Measurements from ENCODE around the gene ASCC1. TPM values are rescaled to one million over a fixed set of nuclear protein-coding genes. Genes with fewer than 3 reads are reported as not detected.

ASCC1 gene
- total and polyA plus RNA-seq, 2 experiments from 2014 or later: 31.8 to 38.7 TPM

DNA sequence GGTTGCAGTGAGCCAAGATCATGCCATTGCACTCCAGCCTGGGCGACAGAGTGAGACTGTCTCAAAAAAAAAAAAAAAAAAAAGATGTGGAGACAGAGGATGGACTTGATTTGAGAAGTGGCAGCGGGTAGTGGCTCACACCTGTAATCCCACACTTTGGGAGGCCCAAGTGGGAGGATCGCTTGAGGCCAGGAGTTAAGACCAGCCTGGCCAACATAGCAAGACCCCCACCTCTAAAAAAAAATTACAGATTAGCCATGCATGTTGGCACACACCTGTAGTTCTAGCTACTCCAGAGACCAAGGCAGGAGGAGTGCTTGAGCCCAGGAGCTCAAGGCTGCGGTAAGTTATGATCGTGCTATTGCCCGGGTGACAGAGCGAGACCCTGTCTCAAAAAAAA is 24.3 kb upstream of the ASCC1 start:
- Histone ChIP-seq H3K27me3 (no peaks in the 10 kb centered on the region), H3K4me2 (no peak overlapping the region), H3K79me2 (no peaks in the 10 kb centered on the region), H3K9me3 (ENCODE audit: low read depth) (no peaks in the 10 kb centered on the region), H3K4me1 (ENCODE audit: insufficient read depth) (peaks cover 18% of the 10 kb centered on the region), H3K36me3 (replicated peaks; ENCODE audit: insufficient read depth, low read depth) (no peaks in the 10 kb centered on the region), H3K9me2 (replicated peaks; ENCODE audit: insufficient read depth) (no peaks in the 10 kb centered on the region), H3K27ac (no peak overlapping the region), H2AFZ (no peak overlapping the region), H4K20me1 (ENCODE audit: insufficient read depth, poor library complexity, severe bottlenecking) (no peaks in the 10 kb centered on the region), H3K4me3 (no peak overlapping the region)
- no peak for DNase-seq (ENCODE audit: low spot score)
- 97% methylated on average over 7 of the region's 7 CpGs for WGBS (ENCODE audit: low lambda C conversion rate, missing lambda C conversion rate)
- TF ChIP-seq, protein P1, sequence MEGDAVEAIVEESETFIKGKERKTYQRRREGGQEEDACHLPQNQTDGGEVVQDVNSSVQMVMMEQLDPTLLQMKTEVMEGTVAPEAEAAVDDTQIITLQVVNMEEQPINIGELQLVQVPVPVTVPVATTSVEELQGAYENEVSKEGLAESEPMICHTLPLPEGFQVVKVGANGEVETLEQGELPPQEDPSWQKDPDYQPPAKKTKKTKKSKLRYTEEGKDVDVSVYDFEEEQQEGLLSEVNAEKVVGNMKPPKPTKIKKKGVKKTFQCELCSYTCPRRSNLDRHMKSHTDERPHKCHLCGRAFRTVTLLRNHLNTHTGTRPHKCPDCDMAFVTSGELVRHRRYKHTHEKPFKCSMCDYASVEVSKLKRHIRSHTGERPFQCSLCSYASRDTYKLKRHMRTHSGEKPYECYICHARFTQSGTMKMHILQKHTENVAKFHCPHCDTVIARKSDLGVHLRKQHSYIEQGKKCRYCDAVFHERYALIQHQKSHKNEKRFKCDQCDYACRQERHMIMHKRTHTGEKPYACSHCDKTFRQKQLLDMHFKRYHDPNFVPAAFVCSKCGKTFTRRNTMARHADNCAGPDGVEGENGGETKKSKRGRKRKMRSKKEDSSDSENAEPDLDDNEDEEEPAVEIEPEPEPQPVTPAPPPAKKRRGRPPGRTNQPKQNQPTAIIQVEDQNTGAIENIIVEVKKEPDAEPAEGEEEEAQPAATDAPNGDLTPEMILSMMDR (IDR thresholded peaks at IDR 0.05; ENCODE audit: poor library complexity): no peak
- TF ChIP-seq EZH2 (IDR thresholded peaks at IDR 0.05; ENCODE audit: borderline replicate concordance): no peak
- no peak for TF ChIP-seq EZH2phosphoT487 (IDR thresholded peaks at IDR 0.05; ENCODE audit: low read depth, severe bottlenecking, unreplicated experiment)

DNA sequence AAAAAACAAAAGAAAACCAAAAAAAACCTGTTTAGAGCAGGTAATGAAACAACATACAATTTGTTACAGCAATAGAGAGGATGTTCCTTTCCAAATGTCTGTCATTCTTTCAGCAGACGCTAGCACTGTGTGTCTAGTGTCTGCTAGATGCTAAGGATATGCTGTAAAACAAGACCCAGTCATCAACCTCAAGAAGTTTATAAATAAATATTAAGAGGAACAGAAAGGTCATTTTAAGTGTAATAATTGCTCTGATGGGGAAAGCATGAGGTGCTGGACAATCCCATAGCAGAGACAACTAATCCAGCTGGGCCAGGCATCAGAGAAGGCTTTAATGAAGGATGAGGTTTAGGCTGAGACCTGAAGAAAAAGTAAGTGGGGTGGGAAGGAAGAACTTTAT is 23.3 kb upstream of the ASCC1 start:
- no peak for DNase-seq (ENCODE audit: low spot score)
- Histone ChIP-seq H2AFZ (no peak overlapping the region), H3K9me2 (replicated peaks; ENCODE audit: insufficient read depth) (no peaks in the 10 kb centered on the region)

DNA sequence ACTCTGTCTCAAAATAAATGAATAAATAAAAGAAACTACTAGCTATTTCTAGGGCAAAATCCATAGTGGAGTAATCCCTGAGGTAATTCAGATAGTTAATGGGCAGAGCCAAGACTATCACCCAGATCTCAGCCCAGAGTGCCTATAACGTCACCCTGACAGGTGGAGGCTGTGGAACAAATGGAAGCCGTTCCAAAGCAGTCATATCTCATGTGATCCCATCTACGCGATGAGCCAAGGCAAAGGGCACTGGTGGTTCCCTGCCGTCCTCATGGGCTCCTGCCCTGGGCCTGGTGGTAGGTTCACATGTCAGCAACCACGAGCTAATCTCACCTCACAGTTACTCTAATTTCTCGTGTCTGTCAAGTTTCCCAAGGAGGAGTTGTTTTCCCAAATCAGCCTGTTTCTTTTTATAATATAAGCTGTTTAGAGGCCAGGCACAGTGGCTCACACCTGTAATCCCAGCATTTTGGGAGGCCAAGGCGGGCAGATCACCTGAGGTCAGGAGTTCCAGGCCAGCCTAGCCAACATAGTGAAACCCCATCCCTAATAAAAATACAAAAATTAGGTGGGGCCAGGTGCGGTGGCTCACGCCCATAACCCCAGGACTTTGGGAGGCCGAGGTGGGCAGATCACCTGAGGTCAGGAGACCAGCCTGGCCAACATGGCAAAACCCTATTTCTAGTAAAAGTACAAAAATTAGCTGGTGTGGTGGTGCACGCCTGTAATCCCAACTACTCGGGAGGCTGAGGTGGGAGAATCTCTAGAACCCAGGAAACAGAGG is 22.5 kb upstream of the ASCC1 start:
- 96% methylated on average over 13 of the region's 13 CpGs for WGBS (ENCODE audit: low lambda C conversion rate, missing lambda C conversion rate)
- no peak overlapping the region for H3K4me2 ChIP-seq
- H3K9me2 ChIP-seq (replicated peaks; ENCODE audit: insufficient read depth): no peaks in the 10 kb centered on the region
- no peaks in the 10 kb centered on the region for H3K27me3 ChIP-seq
- no peaks in the 10 kb centered on the region for H3K9me3 ChIP-seq (ENCODE audit: low read depth)
- H3K79me2 ChIP-seq: no peaks in the 10 kb centered on the region
- H3K27ac ChIP-seq: no peak overlapping the region
- no peaks in the 10 kb centered on the region for H4K20me1 ChIP-seq (ENCODE audit: insufficient read depth, poor library complexity, severe bottlenecking)
- H2AFZ ChIP-seq: no peak overlapping the region
- no peaks in the 10 kb centered on the region for H3K36me3 ChIP-seq (replicated peaks; ENCODE audit: insufficient read depth, low read depth)
- H3K4me1 ChIP-seq (ENCODE audit: insufficient read depth): peaks cover 7% of the 10 kb centered on the region
- H3K4me3 ChIP-seq: no peak overlapping the region
- no peak for DNase-seq (ENCODE audit: low spot score)
- TF ChIP-seq EZH2phosphoT487 (IDR thresholded peaks at IDR 0.05; ENCODE audit: low read depth, severe bottlenecking, unreplicated experiment) (no peak), EZH2 (IDR thresholded peaks at IDR 0.05; ENCODE audit: borderline replicate concordance) (no peak)
- TF ChIP-seq, protein P1 (IDR thresholded peaks at IDR 0.05; ENCODE audit: poor library complexity): no peak

More for the DNA sequence above, 23.3 kb upstream of the ASCC1 start:
- no peak for TF ChIP-seq EZH2phosphoT487 (IDR thresholded peaks at IDR 0.05; ENCODE audit: low read depth, severe bottlenecking, unreplicated experiment)
- TF ChIP-seq, protein P1 (IDR thresholded peaks at IDR 0.05; ENCODE audit: poor library complexity): no peak
- no peak for TF ChIP-seq EZH2 (IDR thresholded peaks at IDR 0.05; ENCODE audit: borderline replicate concordance)
- 61% methylated on average over 1 of the region's 1 CpG for WGBS (ENCODE audit: low lambda C conversion rate, missing lambda C conversion rate)
- no peaks in the 10 kb centered on the region for H4K20me1 ChIP-seq (ENCODE audit: insufficient read depth, poor library complexity, severe bottlenecking)
- H3K36me3 ChIP-seq (replicated peaks; ENCODE audit: insufficient read depth, low read depth): no peaks in the 10 kb centered on the region
- no peaks in the 10 kb centered on the region for H3K9me3 ChIP-seq (ENCODE audit: low read depth)
- no peaks in the 10 kb centered on the region for H3K27me3 ChIP-seq
- no peak overlapping the region for H3K4me3 ChIP-seq
- H3K4me2 ChIP-seq: no peak overlapping the region
- no peak overlapping the region for H3K27ac ChIP-seq
- H3K79me2 ChIP-seq: no peaks in the 10 kb centered on the region
- H3K4me1 ChIP-seq (ENCODE audit: insufficient read depth): peaks cover 9% of the 10 kb centered on the region
